ENCODE data around the gene MED20. TPM values are rescaled to one million over a fixed set of nuclear protein-coding genes. Genes with fewer than 3 reads are reported as not detected.
A peak's percentile ranks its signal among the peaks of the same experiment; 100 is the strongest.

The MED20 gene
- total RNA-seq, 2 donors from 2014 or later: 27.4 to 38.4 TPM

DNA sequence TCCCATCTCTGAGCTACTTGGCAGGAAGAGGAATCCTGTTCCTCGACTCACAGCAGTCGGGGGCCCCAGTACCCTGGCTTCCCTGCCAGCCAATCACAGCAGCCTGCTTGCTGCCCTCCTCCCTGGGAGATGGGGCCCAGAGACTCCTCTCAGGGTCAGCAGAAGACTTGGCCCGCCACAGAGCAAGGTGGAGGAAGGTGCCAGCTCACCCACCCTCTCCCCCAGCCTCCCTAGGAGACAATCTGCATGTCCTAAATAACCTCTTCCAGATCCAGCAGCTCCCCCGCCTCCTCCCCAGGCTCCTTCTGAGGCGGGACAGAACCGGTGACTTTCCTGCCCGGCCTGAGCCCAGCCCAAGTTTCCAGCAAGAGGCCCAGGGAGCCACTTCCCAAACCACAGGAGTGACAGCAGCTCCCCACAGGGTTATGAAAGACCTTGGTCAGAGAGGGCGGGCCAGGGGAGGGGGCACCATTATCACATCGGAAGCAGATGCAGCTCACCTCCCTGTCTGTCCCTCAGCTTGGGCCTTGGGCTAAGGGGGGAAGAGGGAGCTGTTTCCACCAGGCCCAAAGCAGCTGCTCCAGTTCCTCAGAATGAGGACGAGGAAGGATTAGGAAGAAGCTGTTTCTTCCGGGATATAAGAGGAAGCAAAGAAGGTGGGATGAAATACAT, 18.4 kb upstream of the MED20 start:
- H3K27ac Mint-ChIP-seq: peak overlapping the region; percentile 11
- Histone ChIP-seq H3K27ac (ENCODE audit: low read depth, low read length) (no peak overlapping the region), H3K4me1 (ENCODE audit: control insufficient read depth, insufficient read depth, low read length) (peaks cover 3% of the 10 kb centered on the region), H3K9me3 (ENCODE audit: control insufficient read depth, low read length) (no peaks in the 10 kb centered on the region), H3K36me3 (ENCODE audit: control insufficient read depth, insufficient read depth, low read length) (peaks cover 21% of the 10 kb centered on the region), H3K9ac (ENCODE audit: extremely low read depth, low read length, poor library complexity, severe bottlenecking) (no peak overlapping the region), H3K27me3 (ENCODE audit: control insufficient read depth, insufficient read depth, low read length, poor library complexity, severe bottlenecking) (no peaks in the 10 kb centered on the region), H3K4me3 (ENCODE audit: low read length) (peak overlapping the region; percentile 85)
- DNase-seq: peak; percentile 92
- TF ChIP-seq CTCF (conservative IDR thresholded peaks at IDR 0.05): no peak
- peak overlapping the region; percentile 69 for H3K4me3 Mint-ChIP-seq
- 10 to 33% methylated on average over 2 to 11 of the region's 11 CpGs for WGBS, 2 experiments (ENCODE audit: insufficient coverage in 1 of 2, insufficient read length in 1 of 2)
- peaks cover 14% of the 10 kb centered on the region for H3K27me3 Mint-ChIP-seq (ENCODE audit: insufficient read depth)
- H3K4me1 Mint-ChIP-seq: peaks cover 24% of the 10 kb centered on the region
- H3K9me3 Mint-ChIP-seq: no peaks in the 10 kb centered on the region
- H3K36me3 Mint-ChIP-seq (ENCODE audit: low read depth): peaks cover 5% of the 10 kb centered on the region

DNA sequence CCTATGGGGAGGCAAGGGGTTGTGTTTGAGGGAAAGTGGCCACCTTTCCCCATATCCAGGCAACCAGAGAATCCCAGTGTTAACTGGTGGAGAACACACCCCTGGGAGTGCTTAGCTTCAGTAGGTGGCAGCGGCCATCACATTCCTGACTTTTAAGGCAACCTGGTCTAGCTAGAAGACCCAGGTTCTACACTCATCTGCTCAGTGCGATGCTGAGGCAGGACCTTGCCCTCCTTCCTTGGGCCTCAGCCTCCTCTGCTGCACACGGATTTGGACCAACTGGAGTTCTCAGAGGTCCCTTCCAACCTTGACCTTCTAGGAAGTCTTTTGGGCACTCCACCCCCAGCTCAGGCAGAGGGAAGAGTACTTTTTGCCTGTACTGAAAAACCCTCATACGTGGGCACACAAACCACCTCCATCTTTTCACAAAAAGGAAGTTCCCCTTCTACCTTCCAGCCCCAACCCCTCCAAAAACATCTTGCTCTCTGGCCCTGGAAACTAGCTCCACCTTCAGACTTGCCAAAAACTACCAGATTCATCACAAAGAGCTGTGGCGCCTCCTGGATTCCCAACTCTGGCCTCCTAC, 17.7 kb upstream of the MED20 start:
- Histone ChIP-seq H3K9ac (ENCODE audit: extremely low read depth, low read length, poor library complexity, severe bottlenecking) (no peak overlapping the region), H3K4me3 (ENCODE audit: low read length) (no peak overlapping the region), H3K27me3 (ENCODE audit: control insufficient read depth, insufficient read depth, low read length, poor library complexity, severe bottlenecking) (no peaks in the 10 kb centered on the region), H3K27ac (ENCODE audit: low read depth, low read length) (no peak overlapping the region), H3K4me1 (ENCODE audit: control insufficient read depth, insufficient read depth, low read length) (peaks cover 3% of the 10 kb centered on the region), H3K36me3 (ENCODE audit: control insufficient read depth, insufficient read depth, low read length) (peaks cover 26% of the 10 kb centered on the region), H3K9me3 (ENCODE audit: control insufficient read depth, low read length) (no peaks in the 10 kb centered on the region)
- Mint-ChIP-seq H3K9me3 (no peaks in the 10 kb centered on the region), H3K27me3 (ENCODE audit: insufficient read depth) (peaks cover 14% of the 10 kb centered on the region), H3K4me3 (no peak overlapping the region), H3K27ac (peak overlapping the region; percentile 11), H3K4me1 (peaks cover 24% of the 10 kb centered on the region), H3K36me3 (ENCODE audit: low read depth) (peaks cover 10% of the 10 kb centered on the region)
- TF ChIP-seq CTCF (conservative IDR thresholded peaks at IDR 0.05): no peak
- peak; percentile 50 for DNase-seq
- 78 to 82% methylated on average over 4 to 5 of the region's 5 CpGs for WGBS, 2 experiments (ENCODE audit: insufficient coverage in 1 of 2, insufficient read length in 1 of 2)

GRCh38 chr6:41937861-41938574, 17.1 kb upstream of the MED20 start:
- H3K4me3 ChIP-seq (ENCODE audit: low read length): no peak overlapping the region
- Mint-ChIP-seq H3K27me3 (ENCODE audit: insufficient read depth) (peaks cover 14% of the 10 kb centered on the region), H3K4me1 (peaks cover 24% of the 10 kb centered on the region), H3K27ac (no peak overlapping the region), H3K36me3 (ENCODE audit: low read depth) (peaks cover 11% of the 10 kb centered on the region), H3K9me3 (no peaks in the 10 kb centered on the region), H3K4me3 (no peak overlapping the region)
- no peak for DNase-seq
- no peak for TF ChIP-seq CTCF (conservative IDR thresholded peaks at IDR 0.05)
- peaks cover 33% of the 10 kb centered on the region for H3K36me3 ChIP-seq (ENCODE audit: control insufficient read depth, insufficient read depth, low read length)
- no peak overlapping the region for H3K27ac ChIP-seq (ENCODE audit: low read depth, low read length)
- peaks cover 3% of the 10 kb centered on the region for H3K4me1 ChIP-seq (ENCODE audit: control insufficient read depth, insufficient read depth, low read length)
- H3K9ac ChIP-seq (ENCODE audit: extremely low read depth, low read length, poor library complexity, severe bottlenecking): no peak overlapping the region
- no peaks in the 10 kb centered on the region for H3K9me3 ChIP-seq (ENCODE audit: control insufficient read depth, low read length)
- 93 to 100% methylated on average over 2 to 4 of the region's 4 CpGs for WGBS, 2 experiments (ENCODE audit: insufficient coverage in 1 of 2, insufficient read length in 1 of 2)
- H3K27me3 ChIP-seq (ENCODE audit: control insufficient read depth, insufficient read depth, low read length, poor library complexity, severe bottlenecking): no peaks in the 10 kb centered on the region
